ENCODE results near the gene SPECC1. TPM values are rescaled to one million over a fixed set of nuclear protein-coding genes. Genes with fewer than 3 reads are reported as not detected.

SPECC1 gene
- total and polyA plus RNA-seq, 9 of the 15 experiments (the other 6 are each of a cell fraction or from before 2014, with no cell fraction given) = 2.4 to 19.6 (median 14.7) TPM

GRCh38 chr17:20066253-20066652 is 57.1 kb downstream of the SPECC1 start:
- ChIA-PET CTCF (ENCODE audit: low intra/inter-chr PET ratio) (no interaction called here), POLR2A (interaction anchor here (0.7 kb wide), 1 partner anchor 279 kb away, joined by 3 read pairs; no protein-coding TSS in a partner anchor)
- in situ Hi-C loops (cut with MboI) (no loop called here), intact Hi-C loops (cut with micrococcal nuclease) (no loop called here)
- H2AFZ ChIP-seq (ENCODE audit: low read depth, low read length) = no peak overlapping the region
- no TSS peak for BruUV-seq (replicated peaks)
- no peak overlapping the region for H3K27ac ChIP-seq (ENCODE audit: extremely low read depth, low read depth, low read length)
- ATAC-seq = no peak
- no peaks in the 10 kb centered on the region for H3K27me3 ChIP-seq (ENCODE audit: control insufficient read depth in 2 of 2, insufficient read depth in 2 of 2, low read length in 2 of 2)
- no peaks in the 10 kb centered on the region for H3K36me3 ChIP-seq (ENCODE audit: control insufficient read depth, insufficient read depth, low read length)
- no peaks in the 10 kb centered on the region for H3K79me2 ChIP-seq (ENCODE audit: control insufficient read depth, insufficient read depth, low read length)
- H3K4me3 ChIP-seq = no peak overlapping the region
- no peaks in the 10 kb centered on the region for H3K9me1 ChIP-seq (ENCODE audit: control insufficient read depth, insufficient read depth, low read length)
- H3K9me3 ChIP-seq (replicated peaks; ENCODE audit: control insufficient read depth, insufficient read depth, low read depth, low read length) = no peaks in the 10 kb centered on the region
- H4K20me1 ChIP-seq (replicated peaks; ENCODE audit: control insufficient read depth, insufficient read depth, low read length) = no peaks in the 10 kb centered on the region
- 48% methylated on average over 3 of the region's 4 CpGs for WGBS (ENCODE audit: insufficient coverage, low coverage, missing lambda C conversion rate)
- no peak overlapping the region for H3K4me2 ChIP-seq (ENCODE audit: insufficient read depth, low read length)
- no peak for DNase-seq (ENCODE audit: extremely low read depth in 1 of 4, low spot score in 3 of 4)
- no peak for FAIRE-seq
- no peaks in the 10 kb centered on the region; a peak in 2 of 5 replicates for H3K4me1 ChIP-seq (replicated peaks in 1 of 2; ENCODE audit: control insufficient read depth in 2 of 2, insufficient read depth in 2 of 2, low read length in 2 of 2)
- no peak overlapping the region for H3K9ac ChIP-seq (ENCODE audit: insufficient read depth in 1 of 2, low read depth in 2 of 2, low read length in 2 of 2)
- TF ChIP-seq CBX5 (IDR thresholded peaks at IDR 0.05; ENCODE audit: borderline replicate concordance, low read depth) (no peak), VEZF1 (CRISPR knock-in tag; IDR thresholded peaks at IDR 0.05) (no peak), CCAR2 (IDR thresholded peaks at IDR 0.05; ENCODE audit: low read depth, low read length) (no peak), THRAP3 (IDR thresholded peaks at IDR 0.05; ENCODE audit: borderline replicate concordance) (no peak), ZNF740 (CRISPR knock-in tag; IDR thresholded peaks at IDR 0.05) (no peak), ZNF740 (tag; IDR thresholded peaks at IDR 0.05) (no peak), ZBTB2 (IDR thresholded peaks at IDR 0.05) (no peak), POLR2AphosphoS5 (IDR thresholded peaks at IDR 0.05; ENCODE audit: control insufficient read depth, insufficient read depth, low read depth, low read length) (no peak), ZNF23 (CRISPR knock-in tag; IDR thresholded peaks at IDR 0.05) (no peak), SMARCE1 (IDR thresholded peaks at IDR 0.05) (no peak), PHF21A (IDR thresholded peaks at IDR 0.05; ENCODE audit: borderline replicate concordance, low read depth) (no peak)
- TF ChIP-seq, protein P1, sequence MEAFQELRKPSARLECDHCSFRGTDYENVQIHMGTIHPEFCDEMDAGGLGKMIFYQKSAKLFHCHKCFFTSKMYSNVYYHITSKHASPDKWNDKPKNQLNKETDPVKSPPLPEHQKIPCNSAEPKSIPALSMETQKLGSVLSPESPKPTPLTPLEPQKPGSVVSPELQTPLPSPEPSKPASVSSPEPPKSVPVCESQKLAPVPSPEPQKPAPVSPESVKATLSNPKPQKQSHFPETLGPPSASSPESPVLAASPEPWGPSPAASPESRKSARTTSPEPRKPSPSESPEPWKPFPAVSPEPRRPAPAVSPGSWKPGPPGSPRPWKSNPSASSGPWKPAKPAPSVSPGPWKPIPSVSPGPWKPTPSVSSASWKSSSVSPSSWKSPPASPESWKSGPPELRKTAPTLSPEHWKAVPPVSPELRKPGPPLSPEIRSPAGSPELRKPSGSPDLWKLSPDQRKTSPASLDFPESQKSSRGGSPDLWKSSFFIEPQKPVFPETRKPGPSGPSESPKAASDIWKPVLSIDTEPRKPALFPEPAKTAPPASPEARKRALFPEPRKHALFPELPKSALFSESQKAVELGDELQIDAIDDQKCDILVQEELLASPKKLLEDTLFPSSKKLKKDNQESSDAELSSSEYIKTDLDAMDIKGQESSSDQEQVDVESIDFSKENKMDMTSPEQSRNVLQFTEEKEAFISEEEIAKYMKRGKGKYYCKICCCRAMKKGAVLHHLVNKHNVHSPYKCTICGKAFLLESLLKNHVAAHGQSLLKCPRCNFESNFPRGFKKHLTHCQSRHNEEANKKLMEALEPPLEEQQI (IDR thresholded peaks at IDR 0.05) = no peak
